Neural cell (in vitro differentiated cells): ENCODE data around the gene EPS8L2. TPM values are rescaled to one million over a fixed set of nuclear protein-coding genes. Genes with fewer than 3 reads are reported as not detected.

Source experiments
- H2AFZ ChIP-seq: fragments of 200-600, 300-800 bp; sonication (generic), shearing (Covaris generic); 2 replicates; pipeline ENCODE4 v1.6.0; 2014; ENCODE audit warnings: low read depth, mild to moderate bottlenecking, antibody characterized with exemption, low read length, moderate library complexity
- H3F3A ChIP-seq: fragments of 200-600 bp; shearing (Covaris generic); 2 replicates; pipeline ENCODE4 v1.6.1; 2016; ENCODE audit warnings: mild to moderate bottlenecking, moderate library complexity, mixed read lengths, antibody characterized with exemption, low read length; ENCODE audit not compliant: insufficient read depth, poor library complexity, severe bottlenecking
- H3K27ac ChIP-seq: fragments of 200-600, 300-800 bp; sonication (generic), shearing (Covaris generic); 2 replicates; pipeline ENCODE4 v1.5.1; 2014; ENCODE audit warnings: mild to moderate bottlenecking, low read length, moderate library complexity
- H3K27me3 ChIP-seq: fragments of 300-800, 200-600 bp; sonication (generic), shearing (Covaris generic); 2 replicates; pipeline ENCODE4 v1.6.0; 2014; ENCODE audit warnings: mild to moderate bottlenecking, low read depth, low read length, moderate library complexity; ENCODE audit not compliant: insufficient read depth
- H3K36me3 ChIP-seq: fragments of 300-800, 200-600 bp; sonication (generic), shearing (Covaris generic); 2 replicates; pipeline ENCODE4 v1.5.1; 2014; ENCODE audit warnings: mild to moderate bottlenecking, antibody characterized with exemption, low read length, moderate library complexity; ENCODE audit not compliant: insufficient read depth
- H3K4me2 ChIP-seq: fragments of 300-800, 200-600 bp; sonication (generic), shearing (Covaris generic); 2 replicates; pipeline ENCODE4 v1.6.0; 2014; ENCODE audit warnings: mild to moderate bottlenecking, low read length
- H3K4me3 ChIP-seq: fragments of 300-800, 200-600 bp; sonication (generic), shearing (Covaris generic); 2 replicates; pipeline ENCODE4 v1.5.1; 2014; ENCODE audit warnings: mild to moderate bottlenecking, low read length, moderate library complexity
- H3K79me2 ChIP-seq: fragments of 200-600 bp; shearing (Covaris generic); replicated peaks from 2 replicates; pipeline ENCODE4 v1.6.0; 2014; ENCODE audit warnings: mild to moderate bottlenecking, low read length, moderate library complexity; ENCODE audit not compliant: insufficient read depth
- H3K9ac ChIP-seq: fragments of 300-800, 200-600 bp; sonication (generic), shearing (Covaris generic); 2 replicates; pipeline ENCODE4 v1.6.1; 2016; ENCODE audit warnings: mild to moderate bottlenecking, low read length, mixed read lengths
- H3K9me2 ChIP-seq: fragments of 200-600 bp; shearing (Covaris generic); 2 replicates; pipeline ENCODE4 v1.6.1; 2016; ENCODE audit warnings: mild to moderate bottlenecking, low read length, mixed read lengths; ENCODE audit not compliant: insufficient read depth
- H3K9me3 ChIP-seq: fragments of 200-600, 300-800 bp; sonication (generic), shearing (Covaris generic); 2 replicates; pipeline ENCODE4 v1.6.1; 2016; ENCODE audit warnings: mild to moderate bottlenecking, mixed run types, low read length, moderate library complexity, mixed read lengths
- H4K20me1 ChIP-seq: fragments of 200-600 bp; shearing (Covaris generic); 2 replicates; pipeline ENCODE4 v1.6.1; 2016; ENCODE audit warnings: mild to moderate bottlenecking, mixed run types; ENCODE audit not compliant: insufficient read depth
- CTCF ChIP-seq: fragments of 450-650 bp; IDR thresholded peaks from 2 replicates; pipeline ENCODE4 v1.5.1; 2014; ENCODE audit warnings: antibody characterized with exemption, mild to moderate bottlenecking, moderate library complexity; ENCODE audit not compliant: poor library complexity, severe bottlenecking
- EP300 ChIP-seq: fragments of 450-650 bp; conservative IDR thresholded peaks from 2 replicates; pipeline ENCODE4 v1.6.1; 2014; ENCODE audit warnings: antibody characterized with exemption, mild to moderate bottlenecking, moderate library complexity; ENCODE audit not compliant: poor library complexity, severe bottlenecking
- EZH2 ChIP-seq: fragments of 200-600, 300-800 bp; shearing (Covaris generic), sonication (generic); IDR thresholded peaks from 2 replicates; pipeline ENCODE4 v1.6.1; 2014; ENCODE audit warnings: antibody characterized with exemption, low read length, borderline replicate concordance, mild to moderate bottlenecking; ENCODE audit not compliant: insufficient read depth, poor library complexity, severe bottlenecking
- MXI1 ChIP-seq: fragments of 450-650 bp; conservative IDR thresholded peaks from 2 replicates; pipeline ENCODE4 v1.6.1; 2014; ENCODE audit warnings: antibody characterized with exemption, mild to moderate bottlenecking; ENCODE audit not compliant: poor library complexity, severe bottlenecking
- POLR2AphosphoS5 ChIP-seq: IDR thresholded peaks from 2 replicates; pipeline ENCODE4 v1.6.1; 2012
- RAD21 ChIP-seq: fragments of 450-650 bp; conservative IDR thresholded peaks from 2 replicates; pipeline ENCODE4 v1.6.1; 2014; ENCODE audit warnings: antibody characterized with exemption, mild to moderate bottlenecking, moderate library complexity
- REST ChIP-seq: IDR thresholded peaks from 2 replicates; pipeline ENCODE4 v1.6.1; 2012; ENCODE audit warnings: borderline replicate concordance
- SMC3 ChIP-seq: fragments of 450-650 bp; conservative IDR thresholded peaks from 2 replicates; pipeline ENCODE4 v1.6.1; 2014; ENCODE audit warnings: antibody characterized with exemption, mild to moderate bottlenecking, moderate library complexity; ENCODE audit not compliant: poor library complexity
- TAF1 ChIP-seq: IDR thresholded peaks from 2 replicates; pipeline ENCODE4 v1.6.1; 2012; ENCODE audit warnings: low read depth
- polyA plus RNA-seq: library from polyadenylated mRNA; depleted of rRNA; stranded (reverse); fragments of >200 nt; gene quantifications from 2 replicates; pipeline ENCODE4 v1.2.3, GENCODE V29; 2014

EPS8L2 gene
- polyA plus RNA-seq, 1 donor from 2014 or later = 7.5 TPM

GRCh38 chr11:659532-660085, 46.4 kb upstream of the EPS8L2 start:
- Histone ChIP-seq H3K36me3 (no peaks in the 10 kb centered on the region), H3F3A (no peaks in the 10 kb centered on the region), H3K27me3 (no peaks in the 10 kb centered on the region), H3K9me2 (no peaks in the 10 kb centered on the region), H3K27ac (no peak overlapping the region), H3K4me3 (no peak overlapping the region), H3K79me2 (no peaks in the 10 kb centered on the region), H3K4me2 (no peak overlapping the region), H3K9me3 (no peaks in the 10 kb centered on the region), H3K9ac (no peak overlapping the region), H2AFZ (no peak overlapping the region), H4K20me1 (no peaks in the 10 kb centered on the region)
- no peak for TF ChIP-seq SMC3
- no peak for TF ChIP-seq CTCF
- TF ChIP-seq POLR2AphosphoS5 = no peak
- no peak for TF ChIP-seq EZH2
- TF ChIP-seq RAD21 = no peak
- TF ChIP-seq TAF1 = no peak
- TF ChIP-seq MXI1 = no peak
- no peak for TF ChIP-seq REST
- no peak for TF ChIP-seq EP300

GRCh38 chr11:660281-660680, 45.8 kb upstream of the EPS8L2 start:
- Histone ChIP-seq H3K9ac (no peak overlapping the region), H3K27ac (no peak overlapping the region), H3K9me2 (no peaks in the 10 kb centered on the region), H3K27me3 (no peaks in the 10 kb centered on the region), H3K79me2 (no peaks in the 10 kb centered on the region), H3K36me3 (no peaks in the 10 kb centered on the region), H3F3A (no peaks in the 10 kb centered on the region), H3K4me2 (no peak overlapping the region), H4K20me1 (no peaks in the 10 kb centered on the region), H2AFZ (no peak overlapping the region), H3K4me3 (no peak overlapping the region), H3K9me3 (no peaks in the 10 kb centered on the region)
- TF ChIP-seq RAD21 (no peak), EZH2 (no peak), EP300 (no peak), MXI1 (no peak), POLR2AphosphoS5 (no peak), SMC3 (no peak), REST (no peak), TAF1 (no peak), CTCF (no peak)
